ENCODE results near the gene MARCHF5.
"Not testable (repeated sequence)": the region's sequence is repeated elsewhere in the genome, so short reads cannot be mapped to it uniquely, and the experiment has no call there.

MARCHF5 gene

GRCh38 chr10:92328993-92329392 lies 38.0 kb downstream of the MARCHF5 start:
- Histone ChIP-seq H3K9ac (ENCODE audit: insufficient read length, low read depth) (no peak overlapping the region), H3K27me3 (ENCODE audit: insufficient read depth, insufficient read length) (no peaks in the 10 kb centered on the region), H3K36me3 (ENCODE audit: insufficient read depth, insufficient read length, low read length) (peaks cover 2% of the 10 kb centered on the region), H3K4me1 (ENCODE audit: insufficient read depth, insufficient read length) (no peaks in the 10 kb centered on the region), H3K9me3 (ENCODE audit: insufficient read depth, low read length) (no peaks in the 10 kb centered on the region), H3K4me3 (ENCODE audit: insufficient read length, low read depth) (no peak overlapping the region)
- TF ChIP-seq SUZ12 (IDR thresholded peaks at IDR 0.05; ENCODE audit: extremely low read depth, insufficient read depth, insufficient read length) (no peak), YY1 (IDR thresholded peaks at IDR 0.05; ENCODE audit: insufficient read depth, insufficient read length) (no peak), ZNF274 (IDR thresholded peaks at IDR 0.05; ENCODE audit: low read depth, low read length) (no peak)
- DNase-seq (ENCODE audit: low read depth, low spot score) = no peak

DNA sequence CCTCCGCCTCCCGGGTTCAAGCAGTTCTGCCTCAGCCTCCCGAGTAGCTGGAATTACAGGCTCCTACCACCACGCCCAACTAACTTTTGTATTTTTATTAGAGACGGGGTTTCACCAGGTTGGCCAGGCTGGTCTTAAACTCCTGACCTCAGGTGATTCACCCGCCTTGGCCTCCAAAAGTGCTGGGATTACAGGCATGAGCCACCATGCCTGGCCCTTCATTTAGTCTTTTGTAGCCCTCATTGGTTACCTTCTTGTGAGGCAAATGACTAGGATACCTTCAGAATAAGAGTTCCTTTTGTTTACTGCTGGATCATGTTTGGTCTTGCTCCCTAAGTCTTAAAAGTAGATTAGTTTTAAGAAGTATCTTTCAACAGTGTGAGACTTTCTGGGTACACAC lies 39.0 kb downstream of the MARCHF5 start:
- H3K4me3 ChIP-seq (ENCODE audit: insufficient read length, low read depth); H3K27me3 ChIP-seq (ENCODE audit: insufficient read depth, insufficient read length); H3K36me3 ChIP-seq (ENCODE audit: insufficient read depth, insufficient read length, low read length); H3K4me1 ChIP-seq (ENCODE audit: insufficient read depth, insufficient read length); H3K9me3 ChIP-seq (ENCODE audit: insufficient read depth, low read length); H3K9ac ChIP-seq (ENCODE audit: insufficient read length, low read depth); DNase-seq (ENCODE audit: low read depth, low spot score): not testable (repeated sequence)

DNA sequence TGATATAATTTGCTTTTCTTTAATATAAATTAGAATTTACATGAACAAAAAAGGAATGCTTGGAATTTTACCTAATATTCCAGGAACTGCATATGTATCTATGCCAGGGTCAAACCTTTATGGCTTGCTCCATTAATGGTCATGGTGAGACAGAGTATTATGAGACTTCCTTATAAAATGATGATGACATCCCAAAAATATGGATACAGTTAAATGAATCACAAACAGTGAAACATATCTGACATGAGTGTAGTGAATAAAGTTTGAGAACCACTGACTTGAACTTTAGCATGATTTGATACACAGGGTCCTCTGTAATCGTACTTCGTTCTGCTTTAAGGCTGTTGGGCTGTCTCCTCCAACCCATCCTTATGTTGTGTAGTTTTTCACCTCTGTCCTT lies 51.8 kb downstream of the MARCHF5 start:
- H3K36me3 ChIP-seq (ENCODE audit: insufficient read depth, insufficient read length, low read length) = peaks cover 26% of the 10 kb centered on the region
- no peaks in the 10 kb centered on the region for H3K4me1 ChIP-seq (ENCODE audit: insufficient read depth, insufficient read length)
- DNase-seq (ENCODE audit: low read depth, low spot score) = no peak
- H3K27me3 ChIP-seq (ENCODE audit: insufficient read depth, insufficient read length) = no peaks in the 10 kb centered on the region
- no peak for TF ChIP-seq YY1 (IDR thresholded peaks at IDR 0.05; ENCODE audit: insufficient read depth, insufficient read length)
- no peak for TF ChIP-seq ZNF274 (IDR thresholded peaks at IDR 0.05; ENCODE audit: low read depth, low read length)
- no peak for TF ChIP-seq SUZ12 (IDR thresholded peaks at IDR 0.05; ENCODE audit: extremely low read depth, insufficient read depth, insufficient read length)
- H3K4me3 ChIP-seq (ENCODE audit: insufficient read length, low read depth) = no peak overlapping the region
- H3K9me3 ChIP-seq (ENCODE audit: insufficient read depth, low read length) = no peaks in the 10 kb centered on the region
- H3K9ac ChIP-seq (ENCODE audit: insufficient read length, low read depth) = no peak overlapping the region

DNA sequence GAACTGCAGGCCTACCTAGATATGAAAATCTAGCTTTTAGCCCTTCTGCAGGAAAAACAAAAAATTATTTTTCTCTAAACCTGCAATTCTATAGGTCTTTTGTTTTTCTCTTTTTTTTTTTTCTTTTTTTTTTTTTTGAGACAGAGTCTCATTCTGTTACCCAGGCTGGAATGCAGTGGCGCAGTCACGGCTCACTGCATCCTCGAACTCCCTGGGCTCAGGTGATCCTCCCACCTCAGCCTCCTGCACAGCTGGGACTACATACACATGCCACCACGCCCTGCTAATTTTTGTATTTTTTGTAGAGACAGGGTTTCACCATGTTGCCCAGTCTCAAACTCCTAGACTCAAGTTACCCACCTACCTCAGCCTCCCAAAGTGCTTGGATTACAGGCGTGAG lies 54.6 kb downstream of the MARCHF5 start:
- H3K36me3 ChIP-seq (ENCODE audit: insufficient read depth, insufficient read length, low read length) = peaks cover 41% of the 10 kb centered on the region
- H3K4me1 ChIP-seq (ENCODE audit: insufficient read depth, insufficient read length); H3K4me3 ChIP-seq (ENCODE audit: insufficient read length, low read depth); DNase-seq (ENCODE audit: low read depth, low spot score); H3K9me3 ChIP-seq (ENCODE audit: insufficient read depth, low read length); H3K27me3 ChIP-seq (ENCODE audit: insufficient read depth, insufficient read length); H3K9ac ChIP-seq (ENCODE audit: insufficient read length, low read depth): not testable (repeated sequence)

DNA sequence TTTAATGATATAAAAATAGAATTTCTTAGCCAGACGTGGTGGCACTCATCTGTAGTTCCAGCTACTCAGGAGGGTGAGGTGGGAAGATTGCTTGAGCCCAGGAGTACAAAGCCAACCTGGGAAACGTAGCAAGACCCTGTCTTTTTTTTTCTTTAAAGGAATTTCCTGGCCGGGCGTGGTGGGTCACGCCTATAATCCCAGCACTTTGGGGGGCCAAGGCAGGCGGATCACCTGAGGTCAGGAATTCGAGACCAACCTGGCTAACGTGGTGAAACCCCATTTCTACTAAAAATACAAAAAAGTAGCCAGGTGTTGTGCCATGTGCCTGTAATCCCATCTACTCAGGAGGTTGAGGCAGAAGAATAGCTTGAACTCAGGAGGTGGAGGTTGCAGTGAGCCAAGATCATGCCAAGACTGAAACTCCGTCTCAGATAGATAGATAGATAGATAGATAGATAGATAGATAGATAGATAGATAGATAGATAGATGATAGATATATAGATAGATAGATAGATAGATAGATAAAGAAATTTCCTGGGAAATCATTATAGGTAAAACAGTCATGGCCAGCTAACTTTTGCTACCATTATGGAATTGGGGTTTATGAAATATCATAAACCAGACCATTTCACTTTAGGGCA lies 56.2 kb downstream of the MARCHF5 start:
- H3K4me1 ChIP-seq (ENCODE audit: insufficient read depth, insufficient read length); DNase-seq (ENCODE audit: low read depth, low spot score); H3K4me3 ChIP-seq (ENCODE audit: insufficient read length, low read depth); H3K9ac ChIP-seq (ENCODE audit: insufficient read length, low read depth); H3K27me3 ChIP-seq (ENCODE audit: insufficient read depth, insufficient read length); H3K9me3 ChIP-seq (ENCODE audit: insufficient read depth, low read length): not testable (repeated sequence)
- H3K36me3 ChIP-seq (ENCODE audit: insufficient read depth, insufficient read length, low read length) = peaks cover 29% of the 10 kb centered on the region

DNA sequence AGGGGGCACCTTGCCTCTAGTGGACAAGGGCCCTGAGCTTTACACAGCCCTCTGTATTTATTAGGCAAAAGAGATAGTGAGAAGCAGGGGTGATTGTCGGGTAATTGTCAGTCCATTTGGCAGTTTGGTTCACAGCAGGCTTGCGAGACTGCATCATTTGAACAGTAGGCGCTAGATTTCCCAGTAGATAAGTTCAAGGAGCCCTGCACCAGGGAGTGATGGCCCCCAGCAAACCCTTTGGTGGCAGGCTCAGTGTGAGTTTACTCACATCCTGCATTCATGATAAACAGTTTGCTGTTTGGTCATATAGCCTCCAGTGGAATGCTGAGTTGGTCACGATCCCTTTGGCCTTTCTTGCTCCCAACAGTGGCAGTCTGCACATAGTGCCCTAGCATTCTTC lies 59.4 kb downstream of the MARCHF5 start:
- DNase-seq (ENCODE audit: low read depth, low spot score) = no peak
- Histone ChIP-seq H3K9ac (ENCODE audit: insufficient read length, low read depth) (no peak overlapping the region), H3K4me3 (ENCODE audit: insufficient read length, low read depth) (no peak overlapping the region), H3K4me1 (ENCODE audit: insufficient read depth, insufficient read length) (no peaks in the 10 kb centered on the region), H3K9me3 (ENCODE audit: insufficient read depth, low read length) (no peaks in the 10 kb centered on the region), H3K36me3 (ENCODE audit: insufficient read depth, insufficient read length, low read length) (peaks cover 21% of the 10 kb centered on the region), H3K27me3 (ENCODE audit: insufficient read depth, insufficient read length) (no peaks in the 10 kb centered on the region)
- TF ChIP-seq SUZ12 (IDR thresholded peaks at IDR 0.05; ENCODE audit: extremely low read depth, insufficient read depth, insufficient read length) (no peak), ZNF274 (IDR thresholded peaks at IDR 0.05; ENCODE audit: low read depth, low read length) (no peak), YY1 (IDR thresholded peaks at IDR 0.05; ENCODE audit: insufficient read depth, insufficient read length) (no peak)

- TF ChIP-seq YY1 (IDR thresholded peaks at IDR 0.05; ENCODE audit: insufficient read depth, insufficient read length) (no peak), ZNF274 (IDR thresholded peaks at IDR 0.05; ENCODE audit: low read depth, low read length) (no peak), SUZ12 (IDR thresholded peaks at IDR 0.05; ENCODE audit: extremely low read depth, insufficient read depth, insufficient read length) (no peak)
- Histone ChIP-seq H3K9ac (ENCODE audit: insufficient read length, low read depth) (no peak overlapping the region), H3K9me3 (ENCODE audit: insufficient read depth, low read length) (no peaks in the 10 kb centered on the region), H3K27me3 (ENCODE audit: insufficient read depth, insufficient read length) (no peaks in the 10 kb centered on the region), H3K4me3 (ENCODE audit: insufficient read length, low read depth) (no peak overlapping the region), H3K36me3 (ENCODE audit: insufficient read depth, insufficient read length, low read length) (peaks cover 9% of the 10 kb centered on the region), H3K4me1 (ENCODE audit: insufficient read depth, insufficient read length) (no peaks in the 10 kb centered on the region)
- DNase-seq (ENCODE audit: low read depth, low spot score) = peak; percentile 39
Measured at GRCh38 chr10:92354587-92354986, 63.6 kb downstream of the MARCHF5 start.

GRCh38 chr10:92356041-92356440 lies 65.1 kb downstream of the MARCHF5 start:
- no peak overlapping the region for H3K9ac ChIP-seq (ENCODE audit: insufficient read length, low read depth)
- H3K4me3 ChIP-seq (ENCODE audit: insufficient read length, low read depth) = no peak overlapping the region
- H3K9me3 ChIP-seq (ENCODE audit: insufficient read depth, low read length) = no peaks in the 10 kb centered on the region
- no peak for TF ChIP-seq ZNF274 (IDR thresholded peaks at IDR 0.05; ENCODE audit: low read depth, low read length)
- TF ChIP-seq SUZ12 (IDR thresholded peaks at IDR 0.05; ENCODE audit: extremely low read depth, insufficient read depth, insufficient read length) = no peak
- TF ChIP-seq YY1 (IDR thresholded peaks at IDR 0.05; ENCODE audit: insufficient read depth, insufficient read length) = no peak
- no peaks in the 10 kb centered on the region for H3K36me3 ChIP-seq (ENCODE audit: insufficient read depth, insufficient read length, low read length)
- no peak for DNase-seq (ENCODE audit: low read depth, low spot score)
- no peaks in the 10 kb centered on the region for H3K27me3 ChIP-seq (ENCODE audit: insufficient read depth, insufficient read length)
- no peaks in the 10 kb centered on the region for H3K4me1 ChIP-seq (ENCODE audit: insufficient read depth, insufficient read length)

All from NT2/D1 (cell line).